ENCODE data around the gene RMND5A. TPM values are rescaled to one million over a fixed set of nuclear protein-coding genes. Genes with fewer than 3 reads are reported as not detected.
"Not testable (repeated sequence)": the region's sequence is repeated elsewhere in the genome, so short reads cannot be mapped to it uniquely, and the experiment has no call there.

RMND5A gene
- polyA plus RNA-seq, 2 donors: 19.2 to 38.5 TPM

DNA sequence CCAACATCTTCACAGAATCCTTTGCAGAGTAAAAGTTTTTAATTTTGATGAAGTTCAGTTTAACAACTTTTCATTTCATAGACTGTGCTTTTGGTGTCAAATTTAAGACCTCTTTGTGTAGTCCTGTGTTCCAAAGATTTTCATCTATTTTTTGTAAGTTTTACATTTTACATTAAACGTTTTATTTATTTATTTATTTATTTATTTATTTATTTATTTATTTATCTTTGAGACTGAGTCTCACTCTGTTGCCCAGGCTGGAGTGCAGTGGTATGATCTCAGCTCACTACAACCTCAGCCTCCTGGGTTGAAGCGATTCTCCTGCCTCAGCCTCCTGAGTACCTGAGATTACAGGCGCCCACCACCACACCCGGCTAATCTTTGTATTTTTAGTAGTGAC lies 12.0 kb upstream of the RMND5A start:
- not testable (repeated sequence) for H3K4me3 ChIP-seq (ENCODE audit: low read depth in 1 of 2, low read length in 2 of 2); H3K27ac ChIP-seq (ENCODE audit: low read depth in 2 of 2, low read length in 1 of 2); H3K27me3 ChIP-seq (ENCODE audit: control insufficient read depth in 1 of 2, insufficient read depth in 2 of 2, low read length in 2 of 2); H3K36me3 ChIP-seq (ENCODE audit: control insufficient read depth in 2 of 2, insufficient read depth in 2 of 2, low read length in 1 of 2); H3K4me1 ChIP-seq (ENCODE audit: control insufficient read depth in 2 of 2, insufficient read depth in 2 of 2, low read length in 1 of 2); H3K9me3 ChIP-seq (ENCODE audit: control insufficient read depth in 2 of 2, insufficient read depth in 1 of 2, low read depth in 1 of 2, low read length in 1 of 2)
- 89 to 91% methylated on average over 4 of the region's 4 CpGs for WGBS, 2 donors

DNA sequence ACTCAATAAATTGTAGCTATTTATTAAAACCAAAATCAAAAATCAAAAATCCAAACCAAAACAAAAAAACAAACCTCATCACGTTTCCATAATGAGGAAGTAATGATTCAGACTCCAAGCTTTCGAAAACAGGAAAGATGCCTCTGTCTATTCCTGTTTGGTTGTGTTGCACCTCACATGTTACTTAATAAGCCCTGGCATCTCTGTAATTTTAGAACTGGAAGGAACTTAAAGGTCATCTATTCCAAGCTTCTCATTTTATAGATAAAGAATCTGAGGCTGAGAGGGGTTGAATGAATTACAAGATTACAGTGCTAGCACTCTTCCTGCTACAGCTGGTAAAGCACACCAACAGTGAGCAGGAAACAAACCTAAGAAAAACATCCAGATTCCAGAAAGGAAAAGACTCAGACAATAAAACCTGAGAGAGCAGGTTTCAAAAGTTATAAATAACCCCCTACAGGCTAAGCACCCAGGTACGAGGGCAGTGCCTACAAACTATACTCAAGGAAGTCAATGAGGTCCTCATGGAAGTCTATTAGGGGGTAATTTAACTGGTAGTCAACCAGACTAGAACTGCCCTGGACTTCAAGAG lies 5.4 kb upstream of the RMND5A start:
- H3K36me3 ChIP-seq (ENCODE audit: control insufficient read depth in 2 of 2, insufficient read depth in 2 of 2, low read length in 1 of 2); H3K4me1 ChIP-seq (ENCODE audit: control insufficient read depth in 2 of 2, insufficient read depth in 2 of 2, low read length in 1 of 2); H3K27me3 ChIP-seq (ENCODE audit: control insufficient read depth in 1 of 2, insufficient read depth in 2 of 2, low read length in 2 of 2); H3K4me3 ChIP-seq (ENCODE audit: low read depth in 1 of 2, low read length in 2 of 2); H3K9me3 ChIP-seq (ENCODE audit: control insufficient read depth in 2 of 2, insufficient read depth in 1 of 2, low read depth in 1 of 2, low read length in 1 of 2): not testable (repeated sequence)
- H3K27ac ChIP-seq (ENCODE audit: low read depth in 2 of 2, low read length in 1 of 2): peak overlapping the region; percentile 11 to 68
- 45 to 64% methylated on average over 1 to 2 of the region's 3 CpGs for WGBS, 2 donors

DNA sequence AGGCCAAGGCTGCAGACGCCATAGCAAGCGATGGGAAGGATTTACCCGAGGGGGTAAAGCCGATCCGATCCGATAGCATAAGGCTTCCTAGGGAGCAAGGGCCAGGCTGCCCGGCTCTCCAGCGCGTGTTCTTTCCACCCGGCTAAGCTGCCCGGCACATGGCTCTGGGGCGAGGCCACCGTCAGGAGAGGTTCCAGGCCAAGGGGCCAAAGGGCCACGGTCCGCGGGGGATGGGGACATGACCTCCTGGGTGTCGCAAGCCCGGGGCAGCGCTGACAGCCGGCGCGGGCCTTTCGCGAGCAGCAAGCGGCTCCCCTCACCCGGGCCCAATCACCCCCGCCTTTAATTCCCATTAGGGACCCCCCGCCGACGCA lies 841 bp upstream of the RMND5A start:
- WGBS, 2 donors: no CpG with 5 or more reads among the region's 30 CpGs
- H3K9me3 ChIP-seq (ENCODE audit: control insufficient read depth in 2 of 2, insufficient read depth in 1 of 2, low read depth in 1 of 2, low read length in 1 of 2); H3K4me1 ChIP-seq (ENCODE audit: control insufficient read depth in 2 of 2, insufficient read depth in 2 of 2, low read length in 1 of 2); H3K27me3 ChIP-seq (ENCODE audit: control insufficient read depth in 1 of 2, insufficient read depth in 2 of 2, low read length in 2 of 2); H3K27ac ChIP-seq (ENCODE audit: low read depth in 2 of 2, low read length in 1 of 2); H3K36me3 ChIP-seq (ENCODE audit: control insufficient read depth in 2 of 2, insufficient read depth in 2 of 2, low read length in 1 of 2): not testable (repeated sequence)
- peak overlapping the region in 1 of 2 donors; percentile 26 for H3K4me3 ChIP-seq (ENCODE audit: low read depth in 1 of 2, low read length in 2 of 2)

DNA sequence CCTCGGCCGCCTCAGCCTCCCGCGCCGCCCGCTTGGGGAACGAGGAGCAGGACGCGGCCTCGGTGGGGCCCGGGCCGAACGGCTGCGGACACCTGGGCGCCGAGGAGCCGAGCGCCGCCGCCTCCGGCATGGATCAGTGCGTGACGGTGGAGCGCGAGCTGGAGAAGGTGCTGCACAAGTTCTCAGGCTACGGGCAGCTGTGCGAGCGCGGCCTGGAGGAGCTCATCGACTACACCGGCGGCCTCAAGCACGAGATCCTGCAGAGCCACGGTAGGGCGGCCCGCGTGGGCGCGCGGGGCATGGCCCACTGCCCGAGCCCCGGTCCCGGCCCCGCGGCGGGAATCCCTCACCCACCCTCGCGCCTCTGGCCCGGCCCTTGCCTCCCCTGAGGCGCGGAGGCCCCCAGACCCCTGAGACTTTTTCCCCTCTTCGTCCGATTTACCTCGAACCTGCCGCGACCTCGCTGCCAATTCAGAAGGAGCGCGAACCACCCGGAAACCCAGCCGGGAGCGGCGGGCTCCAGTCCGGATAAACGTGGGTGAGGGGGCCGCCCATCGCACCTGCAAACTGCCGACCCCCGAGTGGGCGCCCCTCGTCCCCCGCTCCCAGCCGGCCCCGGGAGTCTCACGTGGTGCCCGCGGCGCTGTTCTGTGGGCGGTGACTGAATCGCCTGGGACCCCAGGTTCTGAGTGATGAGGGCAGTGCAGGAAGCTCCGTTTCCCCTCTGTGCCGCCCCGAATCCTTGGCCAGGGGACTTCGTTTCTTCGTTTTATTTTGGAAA lies 639 bp downstream of the RMND5A start:
- H3K4me1 ChIP-seq (ENCODE audit: control insufficient read depth in 2 of 2, insufficient read depth in 2 of 2, low read length in 1 of 2); H3K36me3 ChIP-seq (ENCODE audit: control insufficient read depth in 2 of 2, insufficient read depth in 2 of 2, low read length in 1 of 2); H3K9me3 ChIP-seq (ENCODE audit: control insufficient read depth in 2 of 2, insufficient read depth in 1 of 2, low read depth in 1 of 2, low read length in 1 of 2); H3K27me3 ChIP-seq (ENCODE audit: control insufficient read depth in 1 of 2, insufficient read depth in 2 of 2, low read length in 2 of 2): not testable (repeated sequence)
- peak overlapping the region; percentile 67 to 79 for H3K4me3 ChIP-seq (ENCODE audit: low read depth in 1 of 2, low read length in 2 of 2)
- peak overlapping the region; percentile 88 to 93 for H3K27ac ChIP-seq (ENCODE audit: low read depth in 2 of 2, low read length in 1 of 2)
- WGBS, 2 donors: 1% methylated on average over 46 to 80 of the region's 85 CpGs

DNA sequence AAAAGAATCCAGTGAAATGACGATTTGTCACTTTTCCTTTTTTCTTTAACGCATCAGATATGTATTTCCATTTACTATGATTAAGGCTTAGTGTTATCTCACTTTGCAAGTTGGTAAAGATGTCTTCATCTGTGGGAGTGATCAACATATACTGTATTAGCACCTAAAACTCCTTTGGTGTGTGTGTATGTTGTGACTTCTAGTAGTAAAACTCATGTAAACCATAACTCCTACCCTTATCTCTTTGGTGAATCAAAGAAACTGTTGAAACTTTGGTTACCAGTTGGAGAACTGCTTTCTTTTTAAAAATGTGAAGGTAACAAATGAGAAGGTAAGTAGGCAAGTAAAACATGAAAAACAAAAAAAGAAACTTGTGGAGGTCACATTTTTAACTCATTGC lies 5.6 kb downstream of the RMND5A start:
- no CpG with 5 or more reads among the region's 2 CpGs for WGBS, 2 donors
- H3K36me3 ChIP-seq (ENCODE audit: control insufficient read depth in 2 of 2, insufficient read depth in 2 of 2, low read length in 1 of 2); H3K27me3 ChIP-seq (ENCODE audit: control insufficient read depth in 1 of 2, insufficient read depth in 2 of 2, low read length in 2 of 2); H3K4me1 ChIP-seq (ENCODE audit: control insufficient read depth in 2 of 2, insufficient read depth in 2 of 2, low read length in 1 of 2); H3K27ac ChIP-seq (ENCODE audit: low read depth in 2 of 2, low read length in 1 of 2); H3K4me3 ChIP-seq (ENCODE audit: low read depth in 1 of 2, low read length in 2 of 2); H3K9me3 ChIP-seq (ENCODE audit: control insufficient read depth in 2 of 2, insufficient read depth in 1 of 2, low read depth in 1 of 2, low read length in 1 of 2): not testable (repeated sequence)

DNA sequence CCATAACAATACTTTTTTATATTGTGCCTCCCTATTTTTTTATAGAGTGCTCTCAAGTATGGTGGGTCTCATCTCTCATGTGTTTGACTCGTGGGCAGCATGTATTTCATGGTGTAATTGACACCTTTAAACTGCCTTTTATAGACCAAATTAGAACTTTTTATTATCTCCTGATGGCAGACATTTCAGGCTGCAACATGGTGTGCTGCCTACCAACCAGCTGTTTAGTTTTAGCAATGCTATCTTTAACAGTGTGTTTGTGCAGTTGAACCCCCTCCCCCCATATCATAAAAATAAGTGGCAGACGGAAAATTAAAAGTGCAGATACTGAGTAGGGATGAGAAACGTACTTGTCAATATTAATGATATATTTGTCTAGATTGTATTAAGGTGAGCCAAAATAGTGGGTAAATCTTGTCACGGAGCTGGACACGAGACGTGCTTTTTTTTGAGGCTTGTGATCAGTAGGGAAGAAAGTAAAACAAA lies 12.0 kb downstream of the RMND5A start:
- 79 to 81% methylated on average over 2 of the region's 6 CpGs for WGBS, 2 donors
- not testable (repeated sequence) for H3K27ac ChIP-seq (ENCODE audit: low read depth in 2 of 2, low read length in 1 of 2); H3K36me3 ChIP-seq (ENCODE audit: control insufficient read depth in 2 of 2, insufficient read depth in 2 of 2, low read length in 1 of 2); H3K4me1 ChIP-seq (ENCODE audit: control insufficient read depth in 2 of 2, insufficient read depth in 2 of 2, low read length in 1 of 2); H3K4me3 ChIP-seq (ENCODE audit: low read depth in 1 of 2, low read length in 2 of 2); H3K27me3 ChIP-seq (ENCODE audit: control insufficient read depth in 1 of 2, insufficient read depth in 2 of 2, low read length in 2 of 2); H3K9me3 ChIP-seq (ENCODE audit: control insufficient read depth in 2 of 2, insufficient read depth in 1 of 2, low read depth in 1 of 2, low read length in 1 of 2)

DNA sequence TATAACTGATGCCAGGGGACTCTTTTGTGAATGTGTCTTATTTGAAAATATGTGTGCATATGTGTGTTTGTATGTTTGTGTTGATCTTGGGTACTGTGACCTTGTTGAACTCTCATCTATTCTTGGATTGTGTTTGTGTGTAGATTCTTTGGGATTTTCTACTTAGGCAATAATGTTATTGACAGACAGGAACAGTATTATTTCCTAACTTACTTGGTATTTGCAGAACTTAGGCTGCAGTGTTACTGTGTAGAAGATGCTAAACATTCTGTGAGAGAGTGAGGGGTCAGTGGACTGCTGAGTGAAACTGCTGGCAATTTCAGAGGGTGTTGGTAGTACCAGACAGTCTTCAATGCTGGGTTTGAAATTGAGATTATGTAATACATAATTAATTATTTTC lies 12.7 kb downstream of the RMND5A start:
- H3K4me3 ChIP-seq (ENCODE audit: low read depth in 1 of 2, low read length in 2 of 2); H3K4me1 ChIP-seq (ENCODE audit: control insufficient read depth in 2 of 2, insufficient read depth in 2 of 2, low read length in 1 of 2); H3K27ac ChIP-seq (ENCODE audit: low read depth in 2 of 2, low read length in 1 of 2); H3K36me3 ChIP-seq (ENCODE audit: control insufficient read depth in 2 of 2, insufficient read depth in 2 of 2, low read length in 1 of 2); H3K27me3 ChIP-seq (ENCODE audit: control insufficient read depth in 1 of 2, insufficient read depth in 2 of 2, low read length in 2 of 2); H3K9me3 ChIP-seq (ENCODE audit: control insufficient read depth in 2 of 2, insufficient read depth in 1 of 2, low read depth in 1 of 2, low read length in 1 of 2): not testable (repeated sequence)

DNA sequence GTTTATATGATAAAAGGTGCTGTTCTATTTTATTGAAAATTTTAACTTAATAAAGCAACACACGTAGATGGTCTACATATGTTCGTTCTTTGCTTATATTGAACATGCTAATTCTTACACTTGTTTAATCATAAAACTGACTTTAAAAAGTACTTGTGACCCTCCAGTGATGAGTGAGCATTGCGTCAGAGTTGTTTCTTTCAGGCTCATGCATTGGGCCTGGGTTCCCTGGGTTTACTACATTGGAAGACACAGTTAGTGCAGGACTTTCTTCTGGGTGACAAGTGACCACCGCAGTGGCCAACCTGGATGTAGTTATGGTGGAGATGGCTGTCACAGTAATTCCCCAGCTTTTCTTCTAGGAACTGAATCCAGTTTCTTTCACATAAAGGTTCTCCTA lies 13.4 kb downstream of the RMND5A start:
- not testable (repeated sequence) for H3K9me3 ChIP-seq (ENCODE audit: control insufficient read depth in 2 of 2, insufficient read depth in 1 of 2, low read depth in 1 of 2, low read length in 1 of 2)
- 75 to 88% methylated on average over 1 of the region's 4 CpGs for WGBS, 2 donors

DNA sequence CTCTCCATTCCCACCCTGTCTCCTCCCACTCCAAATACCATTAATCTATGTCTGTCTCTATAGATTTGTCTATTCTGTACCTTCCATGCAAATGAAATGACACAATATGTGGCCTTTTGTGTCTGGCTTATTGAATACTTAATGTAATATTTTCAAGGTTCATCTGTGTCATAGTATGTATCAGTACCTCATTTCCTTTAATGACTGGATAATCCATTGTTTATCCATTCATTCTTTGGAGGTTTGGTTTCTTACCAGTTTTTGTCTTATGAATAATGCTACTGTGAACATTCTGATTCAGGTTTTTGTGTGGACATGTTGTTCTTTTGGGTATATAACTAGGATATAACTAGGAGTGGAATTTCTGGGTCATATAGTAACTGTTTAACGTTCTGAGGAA lies 14.8 kb downstream of the RMND5A start:
- H3K4me3 ChIP-seq (ENCODE audit: low read depth in 1 of 2, low read length in 2 of 2); H3K4me1 ChIP-seq (ENCODE audit: control insufficient read depth in 2 of 2, insufficient read depth in 2 of 2, low read length in 1 of 2); H3K27me3 ChIP-seq (ENCODE audit: control insufficient read depth in 1 of 2, insufficient read depth in 2 of 2, low read length in 2 of 2); H3K36me3 ChIP-seq (ENCODE audit: control insufficient read depth in 2 of 2, insufficient read depth in 2 of 2, low read length in 1 of 2); H3K9me3 ChIP-seq (ENCODE audit: control insufficient read depth in 2 of 2, insufficient read depth in 1 of 2, low read depth in 1 of 2, low read length in 1 of 2); H3K27ac ChIP-seq (ENCODE audit: low read depth in 2 of 2, low read length in 1 of 2): not testable (repeated sequence)
- no CpG with 5 or more reads among the region's 1 CpG for WGBS, 2 donors

More for the DNA sequence above, 13.4 kb downstream of the RMND5A start:
- not testable (repeated sequence) for H3K27me3 ChIP-seq (ENCODE audit: control insufficient read depth in 1 of 2, insufficient read depth in 2 of 2, low read length in 2 of 2); H3K27ac ChIP-seq (ENCODE audit: low read depth in 2 of 2, low read length in 1 of 2); H3K36me3 ChIP-seq (ENCODE audit: control insufficient read depth in 2 of 2, insufficient read depth in 2 of 2, low read length in 1 of 2); H3K4me3 ChIP-seq (ENCODE audit: low read depth in 1 of 2, low read length in 2 of 2); H3K4me1 ChIP-seq (ENCODE audit: control insufficient read depth in 2 of 2, insufficient read depth in 2 of 2, low read length in 1 of 2)

DNA sequence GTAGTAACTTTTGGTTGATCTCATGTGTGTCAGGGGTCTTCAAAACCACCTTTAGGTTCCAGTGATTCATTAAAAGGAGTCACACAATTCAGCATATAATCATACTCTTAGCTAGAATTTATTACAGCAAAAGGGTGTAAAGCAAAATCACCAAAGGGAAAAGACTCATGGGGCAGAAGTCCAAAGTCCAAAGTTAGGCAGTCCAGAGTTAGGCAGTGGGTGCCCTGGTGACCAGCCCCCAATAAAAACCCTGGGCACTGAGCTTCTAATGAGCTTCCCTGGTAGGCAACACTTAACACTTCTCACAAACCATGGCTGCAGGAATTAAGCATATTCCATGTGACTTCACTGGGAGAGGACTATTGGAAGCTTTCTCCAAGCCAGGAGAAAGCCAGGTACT lies 19.4 kb downstream of the RMND5A start:
- not testable (repeated sequence) for H3K36me3 ChIP-seq (ENCODE audit: control insufficient read depth in 2 of 2, insufficient read depth in 2 of 2, low read length in 1 of 2); H3K4me3 ChIP-seq (ENCODE audit: low read depth in 1 of 2, low read length in 2 of 2); H3K27ac ChIP-seq (ENCODE audit: low read depth in 2 of 2, low read length in 1 of 2); H3K4me1 ChIP-seq (ENCODE audit: control insufficient read depth in 2 of 2, insufficient read depth in 2 of 2, low read length in 1 of 2); H3K27me3 ChIP-seq (ENCODE audit: control insufficient read depth in 1 of 2, insufficient read depth in 2 of 2, low read length in 2 of 2); H3K9me3 ChIP-seq (ENCODE audit: control insufficient read depth in 2 of 2, insufficient read depth in 1 of 2, low read depth in 1 of 2, low read length in 1 of 2)

All from esophagus (tissue), 2 donors.